RWPE2 (cell line): Measurements from ENCODE around the gene PLP1.

ENCODE experiments used
- ATAC-seq: fragments of 200-7000 bp; cut with Tn5 transposase; 3 replicates; pipeline ENCODE4 v1.9.1; 2021; ENCODE audit warnings: low read depth
- DNase-seq: peaks from one replicate; pipeline ENCODE4 v3.0.0-alpha.2; 2020; ENCODE audit warnings: low spot score
- H3K27ac ChIP-seq: fragments of 450-650 bp; 2 replicates; pipeline ENCODE4 v1.5.1; 2017; ENCODE audit warnings: mild to moderate bottlenecking; ENCODE audit not compliant: poor library complexity, severe bottlenecking
- H3K27me3 ChIP-seq: fragments of 250-450 bp; sonication (Bioruptor Pico); 2 replicates; pipeline ENCODE4 v1.5.1; 2021; ENCODE audit warnings: mild to moderate bottlenecking, moderate library complexity; ENCODE audit not compliant: insufficient read depth, poor library complexity, severe bottlenecking
- H3K36me3 ChIP-seq: fragments of 250-450 bp; sonication (Bioruptor Pico); 2 replicates; pipeline ENCODE4 v1.5.1; 2020; ENCODE audit warnings: low read depth, mild to moderate bottlenecking, moderate library complexity
- H3K4me1 ChIP-seq: fragments of 250-450 bp; sonication (Bioruptor Pico); 2 replicates; pipeline ENCODE4 v1.5.1; 2021; ENCODE audit warnings: mild to moderate bottlenecking, moderate library complexity; ENCODE audit not compliant: insufficient read depth, poor library complexity, severe bottlenecking
- H3K4me3 ChIP-seq: fragments of 250-450 bp; sonication (Bioruptor Pico); 2 replicates; pipeline ENCODE4 v1.5.1; 2021; ENCODE audit warnings: mild to moderate bottlenecking, moderate library complexity; ENCODE audit not compliant: severe bottlenecking
- H3K9me3 ChIP-seq: fragments of 250-450 bp; sonication (Bioruptor Pico); 2 replicates; pipeline ENCODE4 v1.5.1; 2021; ENCODE audit warnings: mild to moderate bottlenecking, moderate library complexity; ENCODE audit not compliant: severe bottlenecking
- CTCF ChIP-seq: fragments of 450-650 bp; IDR thresholded peaks from one replicate; pipeline ENCODE4 v1.5.1; 2017; ENCODE audit warnings: mild to moderate bottlenecking, moderate library complexity; ENCODE audit not compliant: poor library complexity, severe bottlenecking

PLP1 gene

GRCh38 chrX:103741879-103742278 is 34.8 kb upstream of the PLP1 start:
- Histone ChIP-seq H3K27me3 (no peaks in the 10 kb centered on the region), H3K9me3 (no peaks in the 10 kb centered on the region), H3K4me3 (no peak overlapping the region), H3K4me1 (no peaks in the 10 kb centered on the region), H3K36me3 (no peaks in the 10 kb centered on the region), H3K27ac (no peak overlapping the region)
- TF ChIP-seq CTCF, result no peak
- DNase-seq, result no peak
- ATAC-seq, result no peak

GRCh38 chrX:103742339-103742738 is 34.3 kb upstream of the PLP1 start:
- TF ChIP-seq CTCF, result no peak
- Histone ChIP-seq H3K27ac (no peak overlapping the region), H3K27me3 (no peaks in the 10 kb centered on the region), H3K9me3 (no peaks in the 10 kb centered on the region), H3K4me1 (no peaks in the 10 kb centered on the region), H3K4me3 (no peak overlapping the region), H3K36me3 (no peaks in the 10 kb centered on the region)
- DNase-seq, result no peak
- no peak for ATAC-seq

GRCh38 chrX:103747163-103747562 is 29.5 kb upstream of the PLP1 start:
- Histone ChIP-seq H3K27ac (no peak overlapping the region), H3K4me3 (no peak overlapping the region), H3K36me3 (no peaks in the 10 kb centered on the region), H3K27me3 (no peaks in the 10 kb centered on the region), H3K9me3 (no peaks in the 10 kb centered on the region), H3K4me1 (no peaks in the 10 kb centered on the region)
- DNase-seq (no peak), ATAC-seq (no peak)
- TF ChIP-seq CTCF, result no peak

GRCh38 chrX:103754401-103754800 is 22.2 kb upstream of the PLP1 start:
- ATAC-seq, result no peak
- Histone ChIP-seq H3K27ac (no peak overlapping the region), H3K27me3 (no peaks in the 10 kb centered on the region), H3K9me3 (no peaks in the 10 kb centered on the region), H3K36me3 (no peaks in the 10 kb centered on the region), H3K4me3 (no peak overlapping the region), H3K4me1 (no peaks in the 10 kb centered on the region)
- no peak for TF ChIP-seq CTCF
- no peak for DNase-seq

- no peak for ATAC-seq
- no peak for DNase-seq
- Histone ChIP-seq H3K4me1 (no peaks in the 10 kb centered on the region), H3K36me3 (no peaks in the 10 kb centered on the region), H3K27ac (no peak overlapping the region), H3K4me3 (no peak overlapping the region), H3K9me3 (no peaks in the 10 kb centered on the region), H3K27me3 (no peaks in the 10 kb centered on the region)
- no peak for TF ChIP-seq CTCF
Observed at GRCh38 chrX:103756736-103757135, 19.9 kb upstream of the PLP1 start.
